ENCODE measurements around the gene MAML2. TPM values are rescaled to one million over a fixed set of nuclear protein-coding genes. Genes with fewer than 3 reads are reported as not detected.

The MAML2 gene
- total RNA-seq, 1 donor from 2014 or later: 4.5 TPM

DNA sequence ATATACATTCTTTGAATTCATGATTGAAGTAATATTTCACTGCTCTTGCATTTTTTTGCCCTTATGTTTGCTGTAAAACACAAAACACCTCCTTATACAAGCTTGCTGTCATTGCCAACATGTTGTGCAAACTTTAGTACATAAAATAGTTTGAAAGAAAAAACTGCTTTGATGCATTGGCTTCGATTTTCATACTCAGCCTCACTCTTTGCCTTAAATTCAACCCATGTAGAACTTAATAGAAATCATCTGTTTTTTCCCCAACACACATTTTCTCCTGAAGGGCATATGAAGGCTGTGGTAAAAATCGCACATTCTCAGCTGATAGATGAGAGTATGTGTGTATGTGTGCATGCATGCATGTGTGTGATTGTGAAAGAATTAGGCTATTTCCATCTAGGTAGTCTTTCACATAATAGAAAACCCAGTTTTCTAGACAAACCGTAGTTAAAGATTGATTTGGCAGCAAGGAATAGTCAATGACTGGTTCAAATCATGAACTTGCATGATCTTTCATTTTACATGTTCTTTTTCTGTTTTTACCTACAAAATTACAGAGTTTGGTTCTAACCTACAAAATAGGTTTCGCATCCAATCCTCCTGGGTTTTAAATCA, 346.3 kb downstream of the MAML2 start:
- no peak for ATAC-seq

DNA sequence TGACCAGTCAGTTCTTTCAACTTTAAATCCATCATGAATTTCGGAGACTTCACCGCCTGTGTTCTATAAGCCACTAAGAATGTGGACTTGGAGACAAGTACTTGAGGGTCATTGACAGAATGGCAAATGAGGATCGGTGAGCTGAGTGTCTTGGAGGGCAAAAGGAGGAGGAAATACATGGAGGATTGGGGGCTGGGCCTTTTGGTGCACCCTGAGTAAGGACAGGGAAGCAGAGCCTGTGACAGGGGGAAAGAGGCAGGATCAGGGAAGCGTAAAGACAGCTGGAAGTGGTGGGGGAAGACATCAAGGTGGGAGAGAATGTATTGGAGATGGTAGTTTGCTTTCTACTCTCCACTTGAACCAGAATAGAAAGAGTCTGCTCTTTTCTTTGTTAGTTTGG, 348.7 kb downstream of the MAML2 start:
- no peak for ATAC-seq

DNA sequence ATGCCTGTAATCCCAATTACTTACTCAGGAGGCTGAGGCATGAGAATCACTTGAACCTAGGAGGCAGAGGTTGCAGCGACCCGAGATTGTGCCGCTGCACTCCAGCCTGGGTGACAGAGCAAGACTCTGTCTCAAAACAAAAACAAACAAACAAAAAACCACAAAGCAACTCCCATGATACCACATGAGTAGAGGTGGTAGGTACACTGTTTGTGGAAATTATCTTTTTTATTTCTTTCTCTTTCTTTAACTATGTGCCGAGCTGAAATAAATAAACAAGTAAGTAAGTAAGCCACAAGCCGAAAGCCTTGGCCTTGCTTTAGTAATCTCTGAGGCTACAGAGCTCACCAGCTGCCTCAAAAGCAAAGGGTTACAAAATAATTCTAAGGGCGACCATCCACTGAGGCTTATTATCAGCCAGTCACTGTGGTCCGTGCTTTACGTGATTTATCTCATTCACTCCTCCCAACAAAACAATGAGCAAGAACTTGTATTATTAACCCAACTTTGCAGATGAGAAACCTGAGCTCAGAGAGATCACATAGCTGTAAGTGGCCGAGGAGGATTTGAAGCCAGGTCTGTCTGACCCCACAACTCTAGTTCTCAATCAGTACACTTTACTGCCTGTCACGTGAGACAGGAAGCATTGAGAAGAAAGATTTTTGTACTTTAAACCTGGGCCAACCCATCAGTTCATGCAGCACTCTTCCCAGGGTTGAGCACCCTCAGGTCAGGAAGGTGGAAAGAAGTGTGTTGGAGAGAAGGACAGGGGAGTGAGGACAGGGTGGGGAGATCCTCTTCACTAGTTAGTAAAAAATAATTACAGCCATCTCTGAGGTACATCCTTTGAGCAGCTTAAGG, 349.3 kb downstream of the MAML2 start:
- no peak for ATAC-seq

DNA sequence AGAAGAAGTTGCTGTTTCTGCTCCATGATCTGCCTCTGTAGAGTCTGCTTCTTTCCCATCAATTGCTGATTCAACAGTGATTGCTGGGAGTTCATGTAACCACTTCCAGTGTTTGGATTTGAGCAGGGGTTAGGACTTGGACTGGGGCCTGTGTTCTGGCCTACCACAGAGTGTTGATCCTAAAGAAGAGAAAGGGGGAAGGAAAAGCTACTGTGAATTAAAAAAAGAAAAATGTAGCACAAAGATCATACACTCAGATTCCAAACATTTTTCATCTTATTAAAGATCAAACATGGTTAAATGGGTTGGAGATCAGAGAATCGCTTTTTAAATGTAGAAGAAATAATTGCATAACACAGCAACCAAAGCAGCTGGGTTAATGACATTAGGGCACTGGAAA, 351.4 kb downstream of the MAML2 start:
- ATAC-seq: no peak

DNA sequence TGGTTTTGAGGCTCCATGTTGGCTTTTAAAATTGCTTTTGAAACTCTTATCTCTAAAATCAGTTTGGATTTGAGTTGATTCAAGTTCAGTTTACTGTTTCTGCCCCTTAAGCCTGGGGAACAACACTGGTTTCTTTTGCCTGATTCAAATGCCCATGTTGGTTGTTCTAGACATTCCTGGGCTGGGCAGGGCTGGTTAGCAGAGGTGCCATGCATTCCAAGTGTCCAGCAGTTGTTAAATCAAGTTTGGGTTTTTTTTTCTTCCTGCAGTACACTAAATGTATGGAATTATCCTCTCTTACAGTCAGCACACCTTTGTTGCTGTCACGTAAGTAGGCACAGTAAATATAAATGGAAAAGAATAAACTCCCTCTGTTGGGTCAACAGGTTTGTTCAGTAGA, 351.9 kb downstream of the MAML2 start:
- no peak for ATAC-seq

DNA sequence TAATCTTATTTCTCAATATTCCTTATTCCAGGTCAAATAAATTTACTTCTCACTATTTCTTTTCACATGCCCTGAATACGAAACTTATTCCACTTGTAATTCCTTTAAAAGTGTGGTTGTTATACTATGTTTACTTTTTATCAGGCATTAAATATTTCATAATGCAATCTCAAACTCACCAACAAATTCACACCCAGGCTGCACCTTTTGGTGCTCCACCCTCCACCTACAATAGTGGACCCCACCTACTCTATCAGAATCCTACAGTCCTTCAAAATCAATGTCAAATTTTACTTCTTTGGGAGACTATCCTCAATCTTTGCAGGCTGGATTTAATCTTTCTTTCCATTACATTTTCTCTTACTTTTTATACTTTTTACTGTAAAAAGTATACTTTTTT, 353.2 kb downstream of the MAML2 start:
- no peak for ATAC-seq

DNA sequence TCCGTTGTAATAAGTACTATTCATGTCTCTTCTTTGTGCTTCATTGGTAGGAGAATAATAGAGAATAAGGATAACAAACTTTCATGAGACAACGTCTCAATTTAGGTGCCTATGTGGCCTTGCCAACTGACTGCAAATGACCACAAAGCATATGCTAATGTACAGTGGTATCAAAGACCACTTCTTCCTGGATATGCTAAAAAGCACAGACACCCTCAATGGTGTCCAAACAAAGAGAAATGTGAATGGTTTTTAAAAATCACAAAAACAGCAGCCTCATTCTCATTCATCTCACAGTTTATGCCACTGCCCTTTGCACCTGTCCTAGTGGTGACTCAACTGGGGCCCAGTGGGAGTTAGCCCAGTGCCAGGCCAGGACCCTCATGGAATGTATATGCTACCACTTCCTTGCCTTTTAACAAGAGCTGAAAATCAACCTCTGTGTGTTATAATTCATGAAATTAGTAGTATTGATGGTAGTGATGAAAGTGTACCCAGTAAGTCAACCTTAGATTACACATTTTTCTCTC, 353.9 kb downstream of the MAML2 start:
- ATAC-seq: no peak

DNA sequence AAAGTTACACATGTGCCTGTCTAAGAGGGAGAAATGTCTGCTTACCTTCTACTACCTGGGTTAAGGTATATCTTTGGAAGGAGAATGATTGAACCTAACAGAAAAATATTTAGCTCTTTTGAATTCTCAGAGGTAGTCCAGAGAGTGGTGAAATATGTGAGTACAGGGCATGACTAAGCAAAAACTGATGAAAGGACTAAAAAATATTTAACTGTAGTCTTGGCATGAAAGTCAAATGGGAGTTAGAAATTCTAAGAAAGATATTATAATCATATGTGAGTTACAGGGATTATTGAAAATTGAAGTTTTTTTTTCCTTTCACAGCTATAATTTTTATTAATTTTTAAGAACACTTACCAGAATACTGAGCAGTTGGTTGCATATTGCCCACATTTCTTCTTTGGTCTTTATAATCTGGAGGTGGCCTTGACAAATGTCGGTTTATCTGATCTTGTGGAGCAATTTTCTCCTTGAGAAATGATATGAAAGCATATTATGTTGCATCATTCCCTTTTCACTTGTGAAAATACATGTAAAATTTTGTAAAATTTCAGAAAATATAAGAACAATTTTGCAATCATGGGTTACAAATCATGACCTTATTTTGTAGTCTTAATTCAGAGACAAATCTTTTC, 357.7 kb downstream of the MAML2 start:
- no peak for ATAC-seq

DNA sequence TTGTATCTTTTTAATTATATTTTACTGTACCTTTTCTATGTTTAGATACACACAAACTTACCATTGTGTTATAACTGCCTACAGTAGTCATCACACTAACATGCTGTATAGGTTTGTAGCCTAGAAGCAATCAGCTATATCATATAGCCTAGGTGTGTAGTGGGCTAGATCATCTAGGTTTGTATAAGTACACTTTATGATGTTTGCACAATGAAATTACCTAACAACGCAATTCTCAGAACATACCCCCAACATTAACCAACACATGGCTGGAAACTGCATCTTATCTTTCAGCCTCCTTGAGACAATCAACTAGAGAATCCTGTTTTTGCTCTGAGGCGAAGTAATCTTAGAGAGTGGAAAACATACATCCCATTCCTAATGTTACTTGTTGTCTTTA, 358.9 kb downstream of the MAML2 start:
- ATAC-seq: no peak

DNA sequence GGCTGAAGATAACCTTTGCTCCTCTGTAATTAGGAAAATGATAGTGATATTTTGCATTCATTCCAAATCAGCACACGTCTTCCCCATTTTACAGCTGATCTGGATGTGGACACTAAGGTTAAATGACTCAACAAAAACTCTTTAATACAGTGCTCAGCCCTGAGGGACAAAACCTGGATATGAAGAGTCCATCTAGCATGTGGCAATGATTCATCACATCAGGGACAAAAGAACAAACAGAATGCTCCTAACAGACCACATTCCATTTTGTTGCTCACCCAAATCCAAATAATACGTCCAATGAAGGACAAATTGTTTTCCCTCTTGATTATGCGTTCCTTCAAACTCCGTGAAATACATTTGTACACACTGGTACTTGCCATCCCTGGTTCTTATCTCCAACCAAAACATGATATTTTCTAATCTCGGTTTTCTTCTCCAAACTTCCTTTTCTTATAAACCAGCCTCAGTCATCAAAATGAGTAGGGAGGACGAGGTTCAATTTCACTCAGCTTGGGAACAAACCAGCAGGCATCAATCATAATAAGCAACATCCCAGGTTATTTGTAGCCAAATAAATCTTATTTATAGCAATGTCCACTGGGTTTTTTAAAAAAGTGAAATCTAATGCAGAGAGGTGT, 365.3 kb downstream of the MAML2 start:
- no peak for ATAC-seq

DNA sequence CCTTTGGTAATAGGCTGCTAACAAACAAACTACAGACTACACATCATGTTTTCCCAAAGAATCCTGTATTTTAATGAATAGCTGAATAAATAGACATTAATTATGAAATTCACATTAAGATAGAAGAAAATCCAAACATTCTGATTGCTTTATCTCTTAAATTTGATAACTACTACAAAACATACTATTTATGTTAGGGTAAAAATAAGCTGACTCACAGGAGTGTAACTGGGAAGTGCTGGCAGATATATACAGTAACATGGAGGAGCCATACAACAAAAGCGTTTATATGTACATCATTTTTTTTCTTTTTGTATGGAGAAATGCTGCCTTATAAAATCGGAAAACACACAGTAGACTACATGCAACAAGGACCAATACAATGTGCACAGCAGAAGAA, 366.4 kb downstream of the MAML2 start:
- no peak for ATAC-seq

DNA sequence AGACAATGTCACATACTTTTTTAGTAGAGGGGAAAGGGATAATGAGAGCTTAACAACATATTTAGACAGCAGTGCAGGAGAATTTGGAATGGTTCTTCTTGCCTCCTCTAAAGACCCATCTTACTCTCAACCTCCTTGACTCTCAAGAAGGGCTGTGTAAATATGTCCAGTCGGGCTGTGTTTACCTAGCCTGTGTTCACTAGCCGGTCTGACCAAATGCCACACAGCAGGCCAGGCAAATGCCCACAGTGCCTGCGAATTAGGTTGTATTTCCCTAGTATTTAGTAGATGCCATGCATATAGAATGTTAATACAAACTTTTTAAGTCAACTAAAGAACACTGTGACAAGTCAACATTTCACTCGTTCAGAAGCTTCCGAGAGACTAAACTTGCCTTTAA, 367.7 kb downstream of the MAML2 start:
- no peak for ATAC-seq

DNA sequence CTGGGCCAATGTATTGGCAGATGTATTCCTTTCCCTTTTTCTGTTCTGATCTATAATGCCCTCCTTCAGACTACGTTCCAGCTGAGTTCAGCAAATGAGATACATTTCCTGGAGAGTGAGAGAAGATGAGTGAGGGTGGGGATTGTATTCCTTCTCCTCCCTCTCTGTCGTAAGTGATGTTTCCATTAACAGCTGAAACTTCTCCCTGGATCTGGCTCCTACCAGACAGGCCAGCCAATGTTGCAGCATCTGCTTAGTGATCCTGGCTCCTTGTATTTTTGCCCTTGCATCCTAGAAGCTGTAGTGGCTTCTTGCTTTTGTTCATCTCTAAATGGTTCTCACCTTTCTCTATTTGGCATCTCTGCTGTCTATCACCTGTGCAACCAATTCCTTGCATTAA, 370.9 kb downstream of the MAML2 start:
- ATAC-seq: no peak

DNA sequence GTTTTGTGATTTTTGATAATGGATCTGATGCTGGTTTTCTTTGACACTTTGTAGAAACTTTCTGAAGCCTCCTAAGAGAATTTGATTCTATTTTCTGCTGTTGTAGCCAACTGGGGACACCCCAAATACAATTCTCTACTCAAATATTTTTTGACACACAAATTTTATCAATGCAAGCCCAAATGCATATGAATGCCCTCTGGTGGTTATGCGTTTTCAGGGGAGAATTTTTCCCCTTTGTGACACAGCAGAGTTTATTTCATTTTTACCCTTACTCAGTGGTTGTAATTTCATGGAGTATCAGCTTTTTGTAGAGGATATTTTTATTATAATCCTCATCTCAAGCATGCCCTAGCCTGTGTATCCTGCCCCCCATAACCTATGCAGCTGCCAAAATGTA, 374.4 kb downstream of the MAML2 start:
- ATAC-seq: no peak

DNA sequence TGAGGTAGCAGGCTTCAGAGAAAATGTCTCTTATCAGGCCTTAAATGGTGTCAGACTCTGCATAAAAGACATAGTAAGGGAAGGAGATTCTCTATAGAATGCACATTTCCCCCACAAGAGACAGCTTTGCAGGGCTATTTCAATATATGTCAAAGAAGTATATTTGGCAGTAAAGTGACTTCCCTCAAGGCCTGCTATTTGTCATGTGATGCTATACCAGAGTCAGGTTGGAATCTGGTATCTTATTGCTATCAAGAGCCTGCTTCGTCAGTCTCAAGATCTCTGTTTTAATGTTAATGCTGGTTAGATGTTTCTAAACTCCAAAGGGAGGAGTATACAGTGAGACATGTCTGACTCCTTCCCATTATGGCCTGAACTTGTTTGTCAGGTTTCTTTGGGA, 378.7 kb downstream of the MAML2 start:
- ATAC-seq: no peak

DNA sequence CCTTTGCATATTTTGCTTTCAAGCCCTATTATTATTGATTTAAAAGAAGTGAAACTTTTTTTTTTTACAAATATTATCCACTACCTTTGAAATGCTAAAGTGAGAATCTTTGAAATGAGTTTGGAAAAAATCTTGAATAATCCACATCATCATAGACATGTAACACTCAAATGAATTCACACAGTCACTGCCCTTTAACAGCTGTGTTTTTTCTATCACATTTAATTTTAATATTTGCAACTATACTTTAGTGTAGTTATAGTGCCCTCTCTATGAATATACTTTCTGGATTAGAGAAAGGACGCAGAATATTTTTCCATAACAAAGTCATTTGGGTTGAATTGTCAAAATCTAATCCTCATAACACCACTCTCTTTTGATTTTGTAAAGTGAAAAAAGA, 381.2 kb downstream of the MAML2 start:
- no peak for ATAC-seq

DNA sequence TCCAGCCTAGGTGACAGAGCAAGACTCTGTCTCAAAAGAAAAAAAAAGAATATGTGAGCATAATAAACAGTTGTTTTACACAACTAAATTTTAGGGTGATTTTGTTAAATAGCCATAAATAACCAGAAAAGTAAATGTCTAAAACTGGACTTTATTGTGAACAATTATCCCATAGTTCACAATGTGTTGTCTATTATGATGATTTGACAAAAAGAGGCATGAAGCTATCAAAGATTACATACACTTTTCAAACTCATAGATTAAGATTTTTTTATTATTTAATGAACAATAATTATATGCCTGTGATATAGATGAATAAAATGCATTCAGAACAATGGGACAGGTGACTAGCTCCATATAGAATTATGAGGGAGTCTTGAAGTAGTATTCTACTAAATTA, 392.1 kb downstream of the MAML2 start:
- ATAC-seq: no peak

DNA sequence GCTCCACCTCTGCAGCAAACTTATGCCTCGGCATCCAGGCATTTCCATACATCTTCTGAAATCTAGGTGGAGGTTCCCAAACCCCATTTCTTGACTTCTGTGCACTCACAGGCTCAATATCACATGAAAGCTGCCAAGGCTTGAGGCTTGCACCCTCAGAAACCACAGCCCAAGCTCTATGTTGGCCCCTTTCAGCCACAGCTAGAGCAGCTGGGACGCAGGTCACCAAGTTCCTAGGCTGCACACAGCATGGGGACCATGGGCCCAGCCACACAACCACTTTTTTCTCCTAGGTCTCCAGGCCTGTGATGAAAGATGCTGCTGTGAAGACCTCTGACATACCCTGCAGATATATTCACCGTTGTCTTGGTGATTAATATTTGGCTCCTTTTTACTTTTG, 394.4 kb downstream of the MAML2 start:
- ATAC-seq: no peak

DNA sequence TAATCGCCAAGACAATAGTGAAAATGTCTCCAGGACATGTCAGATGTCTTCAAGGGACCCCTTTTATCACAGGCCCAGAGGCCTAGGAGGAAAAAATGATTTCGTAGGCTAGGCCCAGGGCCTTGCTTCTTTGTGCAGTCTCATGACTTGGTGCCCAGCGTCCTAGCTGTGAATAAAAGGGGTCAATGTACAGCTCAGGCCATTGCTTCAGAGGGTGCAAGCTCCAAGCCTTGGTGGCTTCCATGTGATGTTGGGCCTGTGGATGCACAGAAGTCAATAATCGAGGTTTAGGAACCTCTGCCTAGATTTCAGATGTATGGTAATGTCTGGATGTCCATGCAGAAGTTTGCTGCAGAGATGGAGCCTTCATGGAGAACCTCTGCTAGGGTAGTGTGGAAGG, 398.4 kb downstream of the MAML2 start:
- no peak for ATAC-seq

DNA sequence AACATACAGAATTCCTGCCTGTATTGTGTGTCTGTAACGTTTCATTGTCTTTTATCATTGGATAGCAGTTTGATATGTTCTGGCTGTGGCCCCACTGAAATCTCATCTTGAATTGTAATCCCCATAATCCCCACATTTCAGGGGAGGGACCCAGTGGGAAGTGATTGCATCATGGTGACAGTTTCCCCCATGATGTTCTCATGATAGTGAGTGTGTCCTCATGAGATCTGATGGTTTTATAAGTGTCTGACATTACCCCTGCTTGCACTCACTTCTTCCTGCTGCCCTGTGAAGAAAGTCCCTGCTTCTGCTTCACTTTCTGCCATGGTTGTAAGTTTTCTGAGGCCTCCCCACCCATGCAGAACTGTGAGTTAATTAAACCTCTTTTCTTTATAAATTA, 399.4 kb downstream of the MAML2 start:
- ATAC-seq: no peak

DNA sequence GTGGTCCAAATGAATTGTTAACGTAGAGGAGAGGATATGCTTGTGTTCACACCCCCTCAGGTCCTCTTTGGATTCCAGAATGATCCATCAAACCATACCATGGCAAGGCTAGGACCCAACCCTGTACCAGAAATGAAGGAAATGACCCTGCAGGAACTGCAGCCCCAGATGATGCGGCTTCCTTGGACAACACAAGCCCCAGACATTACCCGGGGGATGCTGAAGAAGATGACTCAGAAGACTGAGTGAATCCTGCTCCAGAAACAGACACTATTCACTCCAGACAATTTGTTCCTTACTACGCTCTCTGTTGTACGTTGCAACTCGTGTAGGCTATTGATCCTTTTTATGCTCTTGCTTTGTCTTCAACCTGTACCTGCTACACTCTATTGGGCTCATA, 403.9 kb downstream of the MAML2 start:
- ATAC-seq: no peak

DNA sequence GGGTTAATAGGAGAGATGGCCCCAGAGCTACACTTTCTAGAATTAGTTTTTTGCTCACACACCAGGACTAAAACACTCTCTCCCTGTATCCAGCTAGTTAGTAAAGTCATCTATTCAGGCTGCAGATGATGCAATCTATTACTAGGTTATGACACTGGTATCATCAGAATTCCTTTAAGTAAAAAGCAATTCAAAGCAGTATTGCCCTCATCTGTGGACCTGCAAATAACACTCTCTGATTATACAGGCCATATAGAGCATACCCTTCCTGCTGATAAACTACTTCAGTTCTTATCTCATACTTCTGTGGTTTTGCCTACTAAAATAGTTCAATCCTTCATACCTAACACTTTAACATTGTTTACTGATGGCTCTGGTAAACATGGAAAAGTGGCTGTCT, 405.6 kb downstream of the MAML2 start:
- ATAC-seq: no peak

DNA sequence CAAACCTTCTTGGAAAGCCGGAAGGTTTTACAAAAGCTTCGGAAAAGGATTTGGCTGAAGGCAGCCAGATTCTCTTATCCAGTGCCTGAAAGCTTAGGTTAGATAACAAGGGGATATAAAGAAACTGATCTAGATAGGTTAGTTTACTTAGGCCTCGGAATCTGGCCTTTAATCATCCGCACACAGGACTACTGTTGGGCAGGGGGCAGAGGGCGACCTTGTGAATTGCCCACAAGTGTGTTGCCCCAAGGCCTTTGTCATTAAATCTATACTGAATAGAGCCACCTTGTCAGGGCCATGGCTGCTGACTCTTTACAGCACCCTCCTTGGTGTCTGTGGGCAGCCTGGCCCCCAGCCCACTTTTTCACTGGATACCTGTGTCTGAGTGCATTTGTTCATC, 409.4 kb downstream of the MAML2 start:
- no peak for ATAC-seq

Measured in esophagus mucosa (tissue), 1 donor.